Left forelimb (tissue), 1 donor: Measurements from ENCODE around the gene KY.

Experiments
- DNase-seq: peaks from one replicate; pipeline ENCODE4 v3.0.0-alpha.2; 2018; ENCODE audit warnings: low spot score

The KY gene

DNA sequence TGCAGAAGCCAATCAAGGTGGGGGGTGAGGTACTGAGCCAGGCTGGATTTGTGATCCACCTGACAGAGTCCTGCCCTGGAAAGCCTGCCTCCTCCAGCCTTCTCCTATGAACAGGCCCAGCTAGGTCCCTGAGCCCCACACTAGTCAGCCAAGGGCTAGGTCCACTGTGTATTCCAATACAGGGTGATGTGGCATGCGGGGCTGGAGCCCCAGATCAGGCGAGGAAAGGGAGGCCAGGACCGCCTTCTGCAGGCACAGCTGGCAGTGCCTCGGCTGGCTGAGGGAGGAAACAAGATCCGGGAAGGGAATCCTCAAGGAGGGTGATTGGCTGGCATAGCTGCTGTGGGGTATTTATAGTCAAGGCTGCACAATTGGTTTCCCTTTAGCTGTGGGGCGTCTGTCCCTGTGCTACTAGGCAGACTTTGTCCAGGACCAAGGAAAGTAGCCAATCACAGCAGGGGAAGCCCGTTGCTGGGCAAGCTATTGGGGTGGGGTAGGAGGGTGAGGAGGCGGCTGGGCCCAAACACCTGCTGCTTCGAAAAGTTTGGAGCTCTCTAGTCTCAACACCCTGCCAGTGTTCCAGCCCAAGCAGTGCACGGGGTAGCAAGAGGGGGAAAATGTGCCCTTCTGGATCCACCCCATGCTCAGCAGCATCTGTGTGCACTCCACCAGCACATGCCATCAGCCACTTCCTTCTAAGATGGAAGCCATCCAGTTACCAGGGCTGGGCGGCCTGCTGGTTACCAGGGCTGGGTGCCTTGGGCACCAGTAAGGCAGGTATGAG lies 5.9 kb downstream of the KY start:
- no peak for DNase-seq

DNA sequence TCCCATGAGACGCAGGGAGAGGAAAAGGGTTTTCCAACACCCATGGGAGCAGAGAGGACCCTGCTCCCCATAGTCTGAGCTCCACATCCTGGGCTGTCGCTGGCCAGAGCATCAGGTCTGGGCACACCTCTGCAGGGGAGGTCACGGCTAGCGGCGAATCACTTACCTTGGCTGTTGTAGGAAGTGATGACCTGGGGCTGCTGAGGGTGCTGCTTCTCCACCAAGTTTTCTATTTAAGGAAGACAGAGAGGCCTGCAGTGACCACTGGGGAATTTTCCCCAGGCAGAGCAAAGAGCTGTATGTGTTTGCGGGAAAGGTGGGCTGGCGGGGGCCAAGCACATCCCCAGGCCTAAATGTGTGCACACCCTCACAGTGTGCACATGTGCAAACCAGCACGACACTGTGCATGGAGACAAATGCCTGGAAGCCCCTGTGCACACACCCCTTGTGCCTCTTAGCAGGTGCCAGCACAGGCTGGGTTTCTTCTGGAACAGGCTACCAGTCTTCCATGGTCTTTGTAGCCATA lies 7.6 kb downstream of the KY start:
- no peak for DNase-seq

DNA sequence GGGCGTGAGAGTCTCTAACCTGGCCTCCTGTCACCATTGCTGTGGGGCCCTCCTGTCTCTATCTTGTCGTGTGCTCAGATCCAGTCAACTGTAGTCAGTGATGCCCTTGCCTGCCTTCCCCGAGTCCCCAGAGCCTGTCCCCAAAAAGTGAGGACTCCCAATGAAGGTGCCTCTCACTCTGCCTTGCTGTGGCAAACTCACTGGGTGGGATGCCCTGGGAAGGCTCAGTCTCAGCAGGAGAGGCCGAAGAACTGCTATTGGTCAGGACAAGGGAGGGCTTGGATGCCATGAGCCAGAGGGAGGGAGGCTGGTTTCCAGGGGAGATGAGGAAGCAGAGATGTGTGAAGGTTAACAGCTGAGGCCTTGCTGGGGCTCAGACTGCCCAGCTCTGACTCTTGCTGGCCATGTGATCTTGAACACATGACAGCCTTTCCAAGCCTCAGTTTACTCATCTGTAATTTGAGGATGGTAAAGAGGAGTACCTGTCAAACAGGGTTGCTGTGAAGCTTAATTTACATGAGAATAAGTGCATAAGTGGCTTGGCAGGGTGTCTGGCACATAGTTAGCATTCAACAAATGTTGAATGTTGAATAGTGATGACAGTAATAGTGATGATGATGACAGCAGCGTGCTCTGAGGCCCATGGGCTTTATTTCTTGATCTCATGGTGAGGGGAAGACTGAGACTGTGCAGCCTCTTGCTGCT lies 8.2 kb downstream of the KY start:
- no peak for DNase-seq

DNA sequence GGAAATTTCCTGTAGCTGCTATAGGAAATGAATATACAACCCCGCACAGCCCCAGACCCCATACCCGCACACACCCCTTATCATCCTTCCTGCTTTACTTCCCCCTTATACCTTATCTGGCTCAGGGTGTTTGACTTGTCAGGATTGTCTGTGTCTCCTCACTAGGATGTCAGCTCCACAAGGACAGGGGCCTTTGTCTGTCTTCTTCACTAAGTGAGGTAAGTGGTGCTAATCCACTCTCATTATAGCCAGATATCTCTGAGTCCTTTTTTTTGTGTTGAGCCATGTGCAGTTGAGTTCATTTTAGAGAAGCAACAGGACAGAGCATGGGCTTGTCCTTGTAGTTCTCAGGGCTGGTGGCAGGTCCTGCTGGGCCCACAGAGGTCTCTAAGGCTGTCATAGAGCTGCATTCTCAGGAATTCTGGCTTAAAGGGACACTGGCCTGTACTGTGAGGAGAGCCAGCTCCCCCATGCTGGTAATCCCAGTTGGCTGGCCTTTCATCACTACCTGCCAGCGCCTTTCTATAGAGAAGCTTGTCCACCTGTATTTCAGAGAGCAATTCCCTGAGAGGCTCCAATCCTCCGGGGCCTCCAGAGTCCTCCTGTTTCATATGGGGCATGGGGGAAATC lies 9.0 kb downstream of the KY start:
- no peak for DNase-seq

DNA sequence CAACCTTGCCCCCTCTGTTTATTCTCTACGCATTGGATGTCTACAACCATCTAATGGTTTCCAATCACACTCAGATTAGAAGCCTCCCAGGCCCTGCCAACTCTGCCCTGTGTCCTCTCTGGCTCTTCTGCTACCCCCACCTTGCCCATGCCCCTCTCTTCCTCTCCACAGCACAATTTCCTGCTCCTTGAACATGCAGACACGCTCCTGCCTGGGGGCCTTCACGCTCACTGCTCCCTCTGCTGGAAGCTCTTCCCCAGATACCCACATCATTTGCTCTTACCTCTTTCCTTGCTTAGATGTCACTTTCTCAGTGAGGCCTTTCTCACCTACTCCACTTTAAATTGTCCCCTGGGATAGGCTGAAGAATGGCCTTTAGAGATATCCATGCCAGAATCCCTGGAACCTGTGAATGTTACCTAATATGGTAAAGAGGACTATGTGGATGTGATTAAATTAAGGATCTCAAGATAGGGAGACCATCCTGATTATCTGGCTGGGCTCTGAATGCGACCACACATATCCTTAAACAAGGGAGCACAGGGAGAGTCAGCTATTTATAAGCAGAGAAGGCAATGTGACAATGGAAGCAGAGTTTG lies 9.9 kb downstream of the KY start:
- no peak for DNase-seq

DNA sequence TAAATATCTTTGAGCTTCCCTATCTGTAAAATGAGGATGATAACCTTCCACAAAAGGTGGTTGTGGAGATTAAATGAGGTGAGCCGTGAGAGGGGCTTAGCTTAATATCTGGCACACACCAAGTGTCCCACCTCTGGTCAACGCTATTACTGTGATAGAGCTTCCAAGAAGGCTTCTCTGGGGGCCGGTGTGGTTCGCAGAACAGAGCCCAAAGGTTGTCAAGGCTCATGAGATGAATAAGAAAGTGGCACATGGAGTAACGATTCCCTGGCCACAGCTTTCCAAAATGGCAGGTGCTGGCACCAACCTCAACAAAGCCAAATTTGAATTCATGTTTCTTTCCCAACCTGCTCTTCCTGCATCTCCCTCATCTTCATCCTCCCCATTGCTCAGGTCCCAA lies 10.4 kb downstream of the KY start:
- no peak for DNase-seq

DNA sequence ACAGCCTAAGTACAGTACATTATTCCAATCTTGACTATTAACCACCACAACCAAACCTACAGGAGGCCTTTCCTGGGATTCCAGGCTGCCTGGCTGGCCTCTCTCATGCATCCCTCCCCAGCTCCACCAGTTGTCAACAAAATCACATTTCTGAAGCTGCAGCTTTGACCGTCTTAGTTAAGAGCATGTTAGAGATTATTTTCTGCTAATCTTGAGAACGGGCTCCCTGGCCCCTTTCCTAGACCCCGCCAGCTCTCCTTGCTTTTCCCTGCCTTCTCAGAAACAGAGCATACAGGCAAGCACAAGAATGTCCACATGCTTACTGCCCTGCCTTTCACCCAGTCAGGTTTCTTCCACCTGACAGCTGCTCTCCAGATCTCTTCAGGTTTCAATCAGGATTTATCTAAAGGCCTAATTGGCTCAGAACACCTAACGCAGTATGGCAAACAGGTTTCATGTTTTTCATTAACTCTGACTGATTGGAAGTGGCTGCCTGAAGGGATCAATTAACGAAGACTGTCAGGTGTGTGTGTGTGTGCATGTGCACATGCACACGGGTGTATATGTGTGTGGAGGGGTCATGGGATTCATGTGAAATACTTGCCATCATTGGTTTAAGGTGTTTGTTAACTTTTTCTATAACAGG lies 12.3 kb downstream of the KY start:
- no peak for DNase-seq

DNA sequence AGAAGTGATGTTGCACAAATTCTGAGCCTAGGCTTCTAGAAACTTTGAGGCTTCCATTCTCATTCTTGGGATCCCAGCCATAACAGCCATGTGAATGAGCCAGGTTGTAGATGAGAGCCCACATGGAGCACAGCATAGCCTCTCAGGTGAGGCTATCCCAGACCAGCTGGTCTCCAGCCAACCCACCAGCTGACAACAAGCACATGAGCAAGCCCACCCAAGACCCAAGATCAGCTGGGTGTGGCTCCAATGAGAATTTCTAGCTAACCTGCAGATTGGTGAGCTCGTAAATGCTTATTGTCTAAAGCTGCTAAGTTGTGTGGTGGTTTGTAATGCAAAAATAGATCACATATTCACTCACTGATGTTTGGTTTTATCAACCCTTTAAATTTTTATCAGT lies 14.4 kb downstream of the KY start:
- DNase-seq = no peak

DNA sequence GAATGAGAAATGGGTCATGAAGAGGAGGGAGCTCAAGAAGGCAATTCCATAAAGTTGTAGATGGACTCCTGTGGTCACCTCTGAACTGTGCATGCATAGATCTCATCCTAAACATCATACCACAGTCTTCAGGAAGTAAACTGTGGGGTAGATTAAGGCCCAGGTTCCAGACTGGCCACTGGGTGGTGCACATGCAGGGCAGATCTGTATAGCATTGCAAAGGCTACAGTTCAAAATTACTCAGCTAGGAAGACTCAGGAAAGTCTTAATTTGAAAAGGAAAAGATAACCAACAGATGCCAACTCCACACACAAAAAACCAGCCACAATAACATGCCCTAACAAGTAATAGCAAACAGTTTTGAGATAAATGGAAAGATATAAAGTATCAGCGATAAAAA lies 20.3 kb downstream of the KY start:
- peak; percentile 12 for DNase-seq

DNA sequence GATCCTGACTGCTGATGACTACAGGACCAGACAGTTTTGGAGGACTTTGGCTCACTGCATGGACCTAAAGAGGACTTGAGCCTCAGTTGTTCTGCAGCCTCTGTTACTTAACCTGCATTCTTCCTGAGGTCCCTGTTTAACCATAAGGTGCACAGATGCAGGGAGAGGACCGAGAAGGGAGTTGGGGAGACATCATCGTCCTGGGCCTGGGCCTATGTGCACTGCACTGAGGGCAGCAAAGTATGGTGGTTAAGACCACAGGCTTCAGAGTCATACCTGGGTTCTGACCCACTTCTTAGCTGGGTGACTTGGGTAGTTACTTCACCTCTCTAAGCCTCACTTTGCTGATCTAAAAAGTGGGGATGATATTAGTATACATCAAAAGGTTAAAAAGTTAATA lies 21.9 kb downstream of the KY start:
- peak; percentile 8 for DNase-seq

DNA sequence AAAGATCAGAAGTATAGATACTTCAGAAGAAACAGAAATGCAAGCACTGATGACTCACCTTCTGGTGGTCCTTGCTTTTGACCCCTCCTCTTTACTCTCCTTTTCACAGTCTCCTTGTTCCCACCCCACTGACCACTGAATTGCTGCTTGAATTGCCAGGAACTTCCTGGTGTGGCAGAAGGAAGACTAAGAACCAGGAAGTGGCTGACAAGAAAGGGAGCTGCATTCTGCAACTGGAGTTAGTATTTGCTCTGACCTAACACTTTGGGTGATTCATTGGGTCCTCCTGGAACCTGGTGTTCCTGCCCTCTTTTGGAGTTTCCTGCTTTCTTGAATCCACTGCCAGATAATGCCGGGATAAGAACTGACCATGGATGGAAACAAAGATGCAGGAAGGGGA lies 23.0 kb downstream of the KY start:
- DNase-seq = peak; percentile 12

DNA sequence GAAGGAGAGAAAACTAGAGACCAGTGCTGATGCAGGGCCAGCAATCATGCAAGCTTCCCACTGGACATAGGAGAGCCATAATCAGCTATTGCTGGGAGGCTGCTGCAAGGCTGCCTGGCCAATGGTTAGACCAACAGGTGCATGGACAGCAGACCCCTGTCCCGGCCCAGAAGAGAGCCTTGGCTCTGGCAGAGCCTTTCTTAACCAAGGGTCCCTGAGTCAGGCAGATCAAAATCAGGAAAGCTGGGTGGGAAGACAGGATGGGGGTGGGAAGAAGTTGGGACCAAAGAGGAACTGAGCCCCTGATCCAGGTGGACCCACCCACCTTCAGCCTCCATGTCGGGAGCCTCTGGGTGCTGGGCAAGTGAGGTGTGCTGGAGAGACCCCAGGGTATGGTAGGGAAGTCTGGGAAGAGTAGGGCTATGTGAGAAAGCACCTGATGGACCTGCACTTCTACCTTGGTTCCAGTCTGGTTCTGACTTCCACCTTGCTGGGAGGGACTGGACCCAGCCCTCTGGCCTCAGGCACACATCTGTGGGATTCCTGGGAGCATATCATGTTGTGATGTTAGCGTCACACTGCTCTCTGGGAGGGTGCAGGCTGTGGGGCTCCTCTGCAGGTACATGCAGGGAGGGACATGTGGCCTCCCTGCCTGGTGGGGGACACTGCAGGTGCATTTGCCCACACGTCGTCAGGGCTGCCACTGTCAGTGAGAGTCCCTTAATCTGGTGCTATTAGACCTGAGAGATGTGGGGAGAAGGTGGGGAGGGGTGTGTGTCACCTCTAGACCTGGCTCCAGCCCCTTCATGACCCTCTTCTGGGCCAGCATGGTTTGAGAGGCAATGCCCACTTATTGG lies 24.7 kb downstream of the KY start:
- DNase-seq = peak; percentile 42

DNA sequence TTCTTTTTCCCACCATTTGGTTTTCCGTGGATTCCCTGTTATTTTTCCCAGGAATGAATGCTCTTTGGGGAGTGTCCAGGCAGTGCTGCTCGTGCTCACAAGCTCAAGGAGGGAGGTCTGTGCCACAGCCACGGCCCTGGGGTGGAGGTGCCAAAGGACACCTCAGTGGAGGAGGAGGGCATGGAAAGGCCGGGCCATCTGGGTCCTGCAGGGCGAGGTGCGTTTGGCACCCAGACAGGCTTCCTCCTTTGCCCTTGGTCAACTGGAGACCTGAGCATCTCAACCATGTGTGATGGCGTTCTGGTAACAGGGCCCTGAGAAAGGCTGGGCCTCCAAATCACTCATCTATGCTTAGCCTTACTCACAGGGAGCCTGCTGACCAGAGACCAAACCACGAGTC lies 25.4 kb downstream of the KY start:
- no peak for DNase-seq

DNA sequence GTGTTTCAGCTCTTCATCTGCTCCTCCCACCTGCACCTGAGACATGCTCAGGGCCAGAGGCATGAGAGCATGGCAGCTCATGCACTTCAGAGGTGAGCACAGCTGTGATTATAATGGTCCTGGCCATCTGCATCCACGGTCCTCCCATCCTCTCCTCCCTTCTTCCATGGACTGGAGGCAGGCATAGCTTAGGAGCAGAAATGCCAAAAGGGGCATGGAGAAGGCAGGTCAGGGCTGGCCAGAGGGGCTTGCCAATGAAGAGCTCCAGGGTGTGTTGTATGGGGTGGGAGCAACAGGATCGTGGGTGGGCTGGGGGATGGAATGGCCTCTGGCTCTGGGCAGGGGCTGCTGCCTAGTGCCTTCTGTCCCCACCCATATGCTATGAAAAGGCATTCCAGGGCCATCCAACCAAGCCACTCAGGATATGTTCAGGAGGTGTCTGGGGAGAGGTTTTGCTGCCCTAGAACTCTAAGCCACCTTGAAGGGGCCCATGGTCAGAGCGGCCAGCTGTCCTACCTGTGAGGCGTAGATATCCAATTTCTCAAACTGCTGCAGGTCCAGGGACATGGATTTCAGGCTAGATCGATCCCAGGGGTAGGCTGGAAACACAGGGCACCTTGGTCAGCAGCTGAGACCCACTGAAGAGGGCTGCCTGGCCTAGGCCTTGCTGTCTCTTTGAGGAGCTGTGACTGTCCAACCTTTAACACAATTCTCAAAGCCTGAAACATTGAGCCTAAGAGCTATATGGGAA lies 26.1 kb downstream of the KY start:
- peak; percentile 49 for DNase-seq

DNA sequence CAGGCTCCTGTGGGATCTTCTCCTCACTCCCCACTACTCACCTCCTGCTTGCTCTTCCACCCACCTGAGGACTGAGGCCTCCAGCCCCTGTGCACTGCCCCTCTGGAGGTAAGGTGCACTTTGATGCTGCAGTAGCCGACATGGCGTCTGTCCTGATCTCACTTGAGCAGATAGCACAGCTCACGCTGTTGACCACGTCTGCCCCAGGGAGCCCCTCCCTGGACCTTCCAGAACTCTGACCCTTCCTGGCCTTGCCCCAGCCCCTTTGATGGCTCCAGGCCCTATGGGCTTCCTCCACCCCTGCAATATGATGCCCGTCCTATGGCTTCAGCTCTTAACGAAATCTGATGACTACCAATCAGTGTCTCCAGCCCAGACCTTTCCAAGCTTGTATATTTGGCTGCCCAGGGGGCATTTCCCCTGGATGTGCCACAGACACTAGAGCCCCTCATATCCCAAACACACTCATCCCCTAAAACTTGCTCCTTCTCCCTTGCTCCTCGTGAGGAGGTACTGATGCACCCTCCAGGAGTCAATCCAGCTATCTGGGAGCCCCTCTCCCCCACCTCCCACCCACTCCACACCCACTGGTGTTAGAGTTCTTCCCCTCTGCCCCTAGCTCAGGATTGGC lies 27.1 kb downstream of the KY start:
- DNase-seq = no peak

DNA sequence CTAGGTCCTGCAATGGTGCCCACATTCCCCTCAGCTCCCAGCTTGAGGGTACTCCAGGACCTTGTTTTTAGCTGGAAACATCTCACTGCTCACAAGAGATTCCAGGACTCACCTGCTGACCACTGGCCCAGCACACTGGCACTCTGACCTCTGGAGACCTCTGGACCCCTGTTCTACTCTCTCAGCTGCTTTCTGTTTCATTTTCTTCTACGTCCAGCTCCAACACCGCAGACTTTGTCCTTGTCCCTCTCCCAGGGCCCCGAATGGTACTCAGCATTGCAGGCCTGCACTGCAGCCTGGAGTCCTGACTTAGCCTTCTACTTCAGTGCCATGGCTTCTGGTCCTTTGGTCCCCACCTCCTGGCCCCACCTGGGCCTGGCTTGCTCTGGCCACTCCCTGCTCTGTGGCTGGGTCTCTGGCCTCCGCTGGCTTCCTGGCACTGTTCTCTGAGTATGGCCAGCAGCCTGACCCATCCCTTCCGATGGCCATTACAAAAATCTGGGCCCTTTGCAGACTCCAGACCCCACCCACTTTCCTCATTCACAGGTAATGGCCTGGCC lies 27.9 kb downstream of the KY start:
- DNase-seq = no peak

DNA sequence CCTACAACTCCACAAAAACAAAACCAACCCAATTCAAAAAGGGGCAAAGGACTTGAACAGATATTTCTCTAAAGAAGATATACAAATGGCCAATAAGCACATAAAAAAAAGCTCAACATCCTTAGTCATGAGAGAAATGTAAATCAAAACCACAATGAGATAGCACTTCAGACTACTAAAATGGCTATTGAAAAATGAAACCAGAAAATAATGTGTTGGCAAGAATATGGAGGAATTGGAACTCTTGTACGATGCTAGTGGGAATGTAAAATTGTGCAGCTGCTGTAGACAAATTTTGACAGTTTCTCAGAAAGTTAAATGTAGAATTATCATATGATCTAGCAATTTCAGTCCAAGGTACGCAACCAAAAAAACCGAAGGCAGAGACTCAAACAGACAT lies 29.0 kb downstream of the KY start:
- DNase-seq = no peak

DNA sequence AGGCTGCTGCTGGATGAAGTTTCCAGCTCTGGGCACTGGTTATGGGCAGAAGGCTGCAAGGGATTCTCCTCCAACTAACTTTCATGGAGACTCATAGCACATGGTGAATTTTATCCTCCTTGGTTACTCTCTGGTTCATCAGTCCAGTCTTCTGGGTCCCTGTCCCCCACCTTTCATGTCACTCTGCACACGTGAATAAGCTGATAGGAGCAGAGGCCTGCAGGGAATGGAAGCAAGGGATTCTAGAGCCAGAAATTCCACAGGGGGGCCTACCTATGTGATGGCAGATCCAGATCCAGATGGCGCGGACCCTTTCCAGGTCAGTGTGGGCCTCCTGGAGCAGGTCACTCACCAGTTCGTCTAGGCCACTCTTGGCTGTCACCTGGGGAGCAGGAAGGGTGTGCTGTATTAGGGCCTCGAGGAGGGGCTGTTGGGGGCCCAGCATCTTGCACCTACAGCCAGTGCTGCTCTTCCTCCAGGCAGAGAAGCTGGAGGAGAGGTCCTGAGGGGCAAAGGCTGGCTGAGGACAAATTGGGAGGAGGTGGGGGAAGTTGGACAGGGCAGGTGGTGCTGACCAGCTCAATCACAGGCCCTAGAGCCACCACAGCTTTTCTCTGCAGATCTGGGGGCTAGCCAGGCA lies 30.2 kb downstream of the KY start:
- no peak for DNase-seq

DNA sequence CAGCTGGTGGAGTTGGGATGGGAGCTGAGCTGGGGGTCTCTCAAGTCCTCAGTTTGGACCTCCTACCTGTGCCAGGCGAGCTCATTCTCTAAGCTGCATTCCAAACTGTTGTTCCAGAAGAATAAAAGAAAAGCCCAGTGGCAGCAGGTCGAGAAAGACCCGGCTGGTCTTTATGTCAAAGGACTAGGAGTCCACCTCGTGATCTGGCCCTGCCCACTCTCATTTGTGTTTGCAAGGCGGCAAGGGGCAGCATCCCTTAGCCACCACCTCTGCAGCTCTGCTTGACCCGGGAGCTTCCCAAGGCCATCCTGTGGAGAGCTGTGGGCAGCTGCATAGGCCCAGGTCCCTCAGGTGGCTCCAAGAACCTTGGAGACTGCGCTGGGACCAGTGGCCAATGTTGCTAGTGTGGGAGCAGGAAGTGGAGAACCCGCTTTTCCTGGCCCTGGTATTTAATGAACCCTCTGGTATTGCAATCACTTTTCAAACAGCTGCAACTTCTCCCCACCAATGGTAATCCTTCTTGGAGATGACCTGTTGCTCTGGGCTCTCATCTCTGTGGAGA lies 30.9 kb downstream of the KY start:
- DNase-seq = no peak
